Panc1 (cell line): ENCODE results near the gene PARP12. TPM values are rescaled to one million over a fixed set of nuclear protein-coding genes. Genes with fewer than 3 reads are reported as not detected.

Experiments
- ATAC-seq: fragments of 200-7000 bp; cut with Tn5 transposase; 2 replicates; pipeline ENCODE4 v1.9.1; 2020; ENCODE audit warnings: mild to moderate bottlenecking, moderate library complexity
- BruUV-seq: library from RNA; stranded (reverse); fragments of 400-500 nt; replicated peaks from 2 replicates; lab custom pipeline; 2021; lab: Mats Ljungman, UMichigan
- CTCF ChIA-PET: fragments of 300-600 bp; sonication (Branson Sonifier 250); formaldehyde crosslinking; loops from one replicate; lab custom pipeline; 2022; ENCODE audit warnings: antibody characterized with exemption; lab: Charles Lee
- POLR2A ChIA-PET: fragments of 300-600 bp; sonication (Branson Sonifier 250); formaldehyde crosslinking; loops from one replicate; lab custom pipeline; 2022; ENCODE audit warnings: antibody characterized with exemption; lab: Charles Lee
- DNase-seq: peaks from one replicate; pipeline ENCODE4 v3.0.0-alpha.2; 2010; ENCODE audit warnings: low read depth, low spot score
- H3K27ac ChIP-seq: 2 replicates; pipeline ENCODE4 v1.5.1; 2011; ENCODE audit warnings: mild to moderate bottlenecking, low read length, inconsistent platforms
- H3K27me3 ChIP-seq: fragments of 200-500 bp; sonication (Bioruptor generic); 2 replicates; pipeline ENCODE4 v1.6.0; 2014; ENCODE audit warnings: low read length, inconsistent platforms; ENCODE audit not compliant: control insufficient read depth, insufficient read depth
- H3K36me3 ChIP-seq: fragments of 200-500 bp; sonication (Bioruptor generic); 2 replicates; pipeline ENCODE4 v1.5.1; 2014; ENCODE audit warnings: inconsistent platforms, mild to moderate bottlenecking, low read length, moderate library complexity; ENCODE audit not compliant: control insufficient read depth, insufficient read depth
- H3K4me1 ChIP-seq: 2 replicates; pipeline ENCODE4 v1.5.1; 2011; ENCODE audit warnings: inconsistent platforms, mild to moderate bottlenecking, low read length, moderate library complexity; ENCODE audit not compliant: control insufficient read depth, insufficient read depth
- H3K4me3 ChIP-seq, 2 experiments: 2 replicates each; pipeline ENCODE4 v1.5.1; 2011 to 2012; ENCODE audit warnings: low read depth in 2 of 2, low read length in 2 of 2, mild to moderate bottlenecking in 2 of 2, inconsistent platforms in 1 of 2, moderate library complexity in 1 of 2
- H3K9me3 ChIP-seq: fragments of 200-500 bp; sonication (Bioruptor generic); 2 replicates; pipeline ENCODE4 v1.5.1; 2014; ENCODE audit warnings: low read depth, mild to moderate bottlenecking, inconsistent platforms, low read length, moderate library complexity; ENCODE audit not compliant: control insufficient read depth, insufficient read depth
- CTCF ChIP-seq: fragments of 450-650 bp; IDR thresholded peaks from 2 replicates; pipeline ENCODE4 v1.5.1; 2017; ENCODE audit warnings: mild to moderate bottlenecking
- POLR2AphosphoS5 ChIP-seq: IDR thresholded peaks from 2 replicates; pipeline ENCODE4 v1.6.1; 2012; ENCODE audit warnings: mild to moderate bottlenecking, low read depth, low read length, moderate library complexity
- REST ChIP-seq, 2 experiments: IDR thresholded peaks; 2 replicates each; pipeline ENCODE4 v1.6.1; 2011 to 2012; ENCODE audit warnings: low read depth in 2 of 2, control low read depth in 1 of 2, low read length in 1 of 2, mild to moderate bottlenecking in 1 of 2, moderate library complexity in 1 of 2; ENCODE audit not compliant: insufficient read depth in 1 of 2
- SIN3A ChIP-seq: IDR thresholded peaks from 2 replicates; pipeline ENCODE4 v1.6.1; 2012; ENCODE audit warnings: low read depth, mild to moderate bottlenecking, low read length, moderate library complexity, borderline replicate concordance; ENCODE audit not compliant: insufficient read depth
- TCF7L2 ChIP-seq: IDR thresholded peaks from 2 replicates; pipeline ENCODE4 v1.6.1; 2011; ENCODE audit warnings: mild to moderate bottlenecking, low read depth, low read length, inconsistent platforms
- in situ Hi-C: cut with HindIII; loops from 2 replicates; pipeline ENCODE4 v1.10.0; 2016; ENCODE audit warnings: low sequenced_read_pairs, low pct_unique_long_range_greater_than_20kb
- intact Hi-C: fragments of 100-400 bp; cut with micrococcal nuclease; formaldehyde crosslinking; loops from one replicate; pipeline ENCODE4 v1.10.0; 2022; ENCODE audit not compliant: unreplicated experiment
- total RNA-seq: library from RNA; stranded (reverse); gene quantifications from one replicate; pipeline ENCODE4 v1.2.1, GENCODE V29; 2021; ENCODE audit not compliant: unreplicated experiment

PARP12 gene
- total RNA-seq, 1 experiment from 2014 or later: 31.7 TPM

- H3K27ac ChIP-seq: no peak overlapping the region
- peaks cover 4% of the 10 kb centered on the region for H3K36me3 ChIP-seq
- ChIA-PET POLR2A (no interaction called here), CTCF (no interaction called here)
- intact Hi-C loops (no loop called here), in situ Hi-C loops (no loop called here)
- H3K9me3 ChIP-seq: no peaks in the 10 kb centered on the region
- H3K4me3 ChIP-seq: no peak overlapping the region
- no peak for TF ChIP-seq REST (IDR thresholded peaks at IDR 0.05; ENCODE audit: insufficient read depth in 1 of 2, low read depth in 2 of 2, low read length in 1 of 2)
- TF ChIP-seq CTCF: no peak
- TF ChIP-seq SIN3A: no peak
- no peak for TF ChIP-seq POLR2AphosphoS5
- TF ChIP-seq TCF7L2: no peak
- DNase-seq: no peak
- no peak for ATAC-seq
- H3K4me1 ChIP-seq: no peaks in the 10 kb centered on the region
- no TSS peak for BruUV-seq
- H3K27me3 ChIP-seq: no peaks in the 10 kb centered on the region
Observed at GRCh38 chr7:140048989-140049338, 13.8 kb downstream of the PARP12 start.

- no peaks in the 10 kb centered on the region for H3K27me3 ChIP-seq
- POLR2A ChIA-PET: no interaction called here
- intact Hi-C loops: no loop called here
- no TSS peak for BruUV-seq
- in situ Hi-C loops: no loop called here
- DNase-seq (no peak), ATAC-seq (no peak)
- no peak overlapping the region for H3K4me3 ChIP-seq
- no peaks in the 10 kb centered on the region for H3K9me3 ChIP-seq
- CTCF ChIA-PET: no interaction called here
- no peak overlapping the region for H3K27ac ChIP-seq
- H3K4me1 ChIP-seq: no peaks in the 10 kb centered on the region
- peaks cover 4% of the 10 kb centered on the region for H3K36me3 ChIP-seq
- TF ChIP-seq CTCF: no peak
- no peak for TF ChIP-seq REST (IDR thresholded peaks at IDR 0.05; ENCODE audit: insufficient read depth in 1 of 2, low read depth in 2 of 2, low read length in 1 of 2)
- TF ChIP-seq POLR2AphosphoS5: no peak
- no peak for TF ChIP-seq TCF7L2
- no peak for TF ChIP-seq SIN3A
Observed at GRCh38 chr7:140048138-140048537, 14.6 kb downstream of the PARP12 start.
